ENCODE results near the gene FCHO1.

FCHO1 gene

GRCh38 chr19:17718550-17718946, 32.7 kb upstream of the FCHO1 start:
- DNase-seq (ENCODE audit: extremely low read depth, insufficient read length) = no peak
- H3K36me3 ChIP-seq (ENCODE audit: control insufficient read depth, insufficient read depth, low read length) = peaks cover 2% of the 10 kb centered on the region
- no peak overlapping the region for H3K4me3 ChIP-seq (replicated peaks; ENCODE audit: low read depth, low read length)
- no peak for TF ChIP-seq CTCF (IDR thresholded peaks at IDR 0.05; ENCODE audit: insufficient read depth, low read length, poor library complexity, severe bottlenecking)
- no peaks in the 10 kb centered on the region for H3K27me3 ChIP-seq (replicated peaks; ENCODE audit: control insufficient read depth, insufficient read depth, low read length)

GRCh38 chr19:17718947-17719711, 32.1 kb upstream of the FCHO1 start, which contains the start of gene MAP1S:
TSS of gene MAP1S (plus strand) at chr19:17719480. CDS start at chr19:17719503, 23 bp downstream.
- no peak for TF ChIP-seq CTCF (IDR thresholded peaks at IDR 0.05; ENCODE audit: insufficient read depth, low read length, poor library complexity, severe bottlenecking)
- Histone ChIP-seq H3K36me3 (ENCODE audit: control insufficient read depth, insufficient read depth, low read length) (peaks cover 5% of the 10 kb centered on the region), H3K27me3 (replicated peaks; ENCODE audit: control insufficient read depth, insufficient read depth, low read length) (no peaks in the 10 kb centered on the region), H3K4me3 (replicated peaks; ENCODE audit: low read depth, low read length) (peak within 1 kb of the TSS; percentile 90)
- peak; percentile 77 for DNase-seq (ENCODE audit: extremely low read depth, insufficient read length)

- no peak for DNase-seq (ENCODE audit: extremely low read depth, insufficient read length)
- Histone ChIP-seq H3K4me3 (replicated peaks; ENCODE audit: low read depth, low read length) (peak overlapping the region; percentile 90), H3K36me3 (ENCODE audit: control insufficient read depth, insufficient read depth, low read length) (peaks cover 11% of the 10 kb centered on the region), H3K27me3 (replicated peaks; ENCODE audit: control insufficient read depth, insufficient read depth, low read length) (no peaks in the 10 kb centered on the region)
- TF ChIP-seq CTCF (IDR thresholded peaks at IDR 0.05; ENCODE audit: insufficient read depth, low read length, poor library complexity, severe bottlenecking) = no peak
Observed at GRCh38 chr19:17719730-17720400, 31.4 kb upstream of the FCHO1 start.

- no peak for TF ChIP-seq CTCF (IDR thresholded peaks at IDR 0.05; ENCODE audit: insufficient read depth, low read length, poor library complexity, severe bottlenecking)
- DNase-seq (ENCODE audit: extremely low read depth, insufficient read length) = no peak
- Histone ChIP-seq H3K4me3 (replicated peaks; ENCODE audit: low read depth, low read length) (peak overlapping the region; percentile 90), H3K27me3 (replicated peaks; ENCODE audit: control insufficient read depth, insufficient read depth, low read length) (no peaks in the 10 kb centered on the region), H3K36me3 (ENCODE audit: control insufficient read depth, insufficient read depth, low read length) (peaks cover 16% of the 10 kb centered on the region)
Observed at GRCh38 chr19:17720440-17720839, 30.8 kb upstream of the FCHO1 start.

GRCh38 chr19:17721111-17721628, 30.1 kb upstream of the FCHO1 start:
- Histone ChIP-seq H3K27me3 (replicated peaks; ENCODE audit: control insufficient read depth, insufficient read depth, low read length) (no peaks in the 10 kb centered on the region), H3K4me3 (replicated peaks; ENCODE audit: low read depth, low read length) (no peak overlapping the region), H3K36me3 (ENCODE audit: control insufficient read depth, insufficient read depth, low read length) (peaks cover 24% of the 10 kb centered on the region)
- DNase-seq (ENCODE audit: extremely low read depth, insufficient read length) = no peak
- no peak for TF ChIP-seq CTCF (IDR thresholded peaks at IDR 0.05; ENCODE audit: insufficient read depth, low read length, poor library complexity, severe bottlenecking)
